Measurements from ENCODE around the gene PTPRG.

Gene PTPRG

GRCh38 chr3:61565569-61565968 is 4.2 kb downstream of the PTPRG start:
- H4K8ac ChIP-seq (ENCODE audit: low read depth, low read length) = no peak overlapping the region
- peaks cover 12% of the 10 kb centered on the region for H3K79me2 ChIP-seq (ENCODE audit: control insufficient read depth, insufficient read depth, low read length, poor library complexity)
- no peak overlapping the region for H4K91ac ChIP-seq (ENCODE audit: low read depth, low read length)

GRCh38 chr3:61568127-61568526 is 6.8 kb downstream of the PTPRG start:
- Histone ChIP-seq H3K4me3 (ENCODE audit: low read depth, low read length) (no peak overlapping the region), H3K4me1 (ENCODE audit: control insufficient read depth in 1 of 2, insufficient read depth in 2 of 2, low read length in 2 of 2) (peaks cover 11 to 15% of the 10 kb centered on the region in 2 experiments), H3K23ac (ENCODE audit: low read length) (no peak overlapping the region), H4K8ac (ENCODE audit: low read depth, low read length) (no peak overlapping the region), H4K91ac (ENCODE audit: low read depth, low read length) (no peak overlapping the region), H2BK120ac (ENCODE audit: insufficient read depth, low read length, poor library complexity) (no peak overlapping the region), H4K12ac (ENCODE audit: low read depth, low read length) (no peak overlapping the region), H3K4ac (ENCODE audit: low read depth, low read length) (no peak overlapping the region), H3K14ac (ENCODE audit: low read length) (no peak overlapping the region), H3K79me1 (ENCODE audit: low read length) (no peaks in the 10 kb centered on the region), H3K27ac (ENCODE audit: low read depth, low read length) (no peak overlapping the region), H2AFZ (ENCODE audit: insufficient read depth, low read length, poor library complexity) (no peak overlapping the region), H3K9me3 (ENCODE audit: insufficient read depth, low read depth, low read length) (no peaks in the 10 kb centered on the region), H3K36me3 (ENCODE audit: control insufficient read depth in 1 of 2, insufficient read depth in 2 of 2, low read length in 2 of 2) (no peaks in the 10 kb centered on the region), H3K9ac (ENCODE audit: low read length) (no peak overlapping the region), H3K18ac (ENCODE audit: low read length) (no peak overlapping the region), H3K27me3 (ENCODE audit: insufficient read depth, low read length) (no peaks in the 10 kb centered on the region), H2BK5ac (ENCODE audit: low read depth, low read length, poor library complexity) (no peak overlapping the region), H2AK5ac (ENCODE audit: low read length) (no peak overlapping the region), H3K79me2 (ENCODE audit: control insufficient read depth, insufficient read depth, low read length, poor library complexity) (peaks cover 2% of the 10 kb centered on the region), H2BK12ac (ENCODE audit: low read length) (no peak overlapping the region), H3K4me2 (ENCODE audit: low read length) (no peak overlapping the region)
- no peak for DNase-seq
- no CpG with 5 or more reads among the region's 1 CpG for WGBS (ENCODE audit: extremely low coverage, insufficient coverage, insufficient read length)

More at GRCh38 chr3:61565569-61565968, 4.2 kb downstream of the PTPRG start:
- Histone ChIP-seq H3K9ac (ENCODE audit: low read length) (no peak overlapping the region), H2BK120ac (ENCODE audit: insufficient read depth, low read length, poor library complexity) (no peak overlapping the region), H3K79me1 (ENCODE audit: low read length) (peaks cover 15% of the 10 kb centered on the region), H3K4me2 (ENCODE audit: low read length) (no peak overlapping the region), H2BK12ac (ENCODE audit: low read length) (no peak overlapping the region), H3K14ac (ENCODE audit: low read length) (no peak overlapping the region), H2BK5ac (ENCODE audit: low read depth, low read length, poor library complexity) (no peak overlapping the region), H3K4me1 (ENCODE audit: control insufficient read depth in 1 of 2, insufficient read depth in 2 of 2, low read length in 2 of 2) (peaks cover 14 to 20% of the 10 kb centered on the region in 2 experiments), H3K27ac (ENCODE audit: low read depth, low read length) (no peak overlapping the region), H3K36me3 (ENCODE audit: control insufficient read depth in 1 of 2, insufficient read depth in 2 of 2, low read length in 2 of 2) (no peaks in the 10 kb centered on the region), H2AK5ac (ENCODE audit: low read length) (no peak overlapping the region), H3K4me3 (ENCODE audit: low read depth, low read length) (no peak overlapping the region), H3K23ac (ENCODE audit: low read length) (no peak overlapping the region), H4K12ac (ENCODE audit: low read depth, low read length) (no peak overlapping the region), H3K18ac (ENCODE audit: low read length) (no peak overlapping the region), H2AFZ (ENCODE audit: insufficient read depth, low read length, poor library complexity) (no peak overlapping the region), H3K27me3 (ENCODE audit: insufficient read depth, low read length) (peaks cover 2% of the 10 kb centered on the region), H3K9me3 (ENCODE audit: insufficient read depth, low read depth, low read length) (no peaks in the 10 kb centered on the region), H3K4ac (ENCODE audit: low read depth, low read length) (no peak overlapping the region)
- WGBS (ENCODE audit: extremely low coverage, insufficient coverage, insufficient read length) = no CpG with 5 or more reads among the region's 4 CpGs
- no peak for DNase-seq

GRCh38 chr3:61569856-61570580 is 8.6 kb downstream of the PTPRG start:
- Histone ChIP-seq H2BK120ac (ENCODE audit: insufficient read depth, low read length, poor library complexity) (no peak overlapping the region), H3K4ac (ENCODE audit: low read depth, low read length) (no peak overlapping the region), H4K12ac (ENCODE audit: low read depth, low read length) (no peak overlapping the region), H2BK5ac (ENCODE audit: low read depth, low read length, poor library complexity) (no peak overlapping the region), H3K18ac (ENCODE audit: low read length) (no peak overlapping the region), H3K79me1 (ENCODE audit: low read length) (no peaks in the 10 kb centered on the region), H3K27ac (ENCODE audit: low read depth, low read length) (no peak overlapping the region), H2BK12ac (ENCODE audit: low read length) (no peak overlapping the region), H3K4me3 (ENCODE audit: low read depth, low read length) (no peak overlapping the region), H3K14ac (ENCODE audit: low read length) (no peak overlapping the region), H2AFZ (ENCODE audit: insufficient read depth, low read length, poor library complexity) (no peak overlapping the region), H3K4me1 (ENCODE audit: control insufficient read depth in 1 of 2, insufficient read depth in 2 of 2, low read length in 2 of 2) (no peaks in the 10 kb centered on the region), H3K9me3 (ENCODE audit: insufficient read depth, low read depth, low read length) (no peaks in the 10 kb centered on the region), H4K91ac (ENCODE audit: low read depth, low read length) (no peak overlapping the region), H4K8ac (ENCODE audit: low read depth, low read length) (no peak overlapping the region), H3K79me2 (ENCODE audit: control insufficient read depth, insufficient read depth, low read length, poor library complexity) (no peaks in the 10 kb centered on the region), H3K4me2 (ENCODE audit: low read length) (no peak overlapping the region), H3K23ac (ENCODE audit: low read length) (no peak overlapping the region), H3K36me3 (ENCODE audit: control insufficient read depth in 1 of 2, insufficient read depth in 2 of 2, low read length in 2 of 2) (no peaks in the 10 kb centered on the region), H3K9ac (ENCODE audit: low read length) (no peak overlapping the region), H3K27me3 (ENCODE audit: insufficient read depth, low read length) (no peaks in the 10 kb centered on the region), H2AK5ac (ENCODE audit: low read length) (no peak overlapping the region)
- DNase-seq = no peak
- no CpG with 5 or more reads among the region's 2 CpGs for WGBS (ENCODE audit: extremely low coverage, insufficient coverage, insufficient read length)

- Histone ChIP-seq H3K36me3 (ENCODE audit: control insufficient read depth in 1 of 2, insufficient read depth in 2 of 2, low read length in 2 of 2) (no peaks in the 10 kb centered on the region), H3K4me2 (ENCODE audit: low read length) (no peak overlapping the region), H3K9me3 (ENCODE audit: insufficient read depth, low read depth, low read length) (no peaks in the 10 kb centered on the region), H2AK5ac (ENCODE audit: low read length) (no peak overlapping the region), H3K27ac (ENCODE audit: low read depth, low read length) (no peak overlapping the region), H2AFZ (ENCODE audit: insufficient read depth, low read length, poor library complexity) (no peak overlapping the region), H3K79me2 (ENCODE audit: control insufficient read depth, insufficient read depth, low read length, poor library complexity) (no peaks in the 10 kb centered on the region), H3K4ac (ENCODE audit: low read depth, low read length) (no peak overlapping the region), H3K4me3 (ENCODE audit: low read depth, low read length) (no peak overlapping the region), H3K14ac (ENCODE audit: low read length) (no peak overlapping the region), H3K9ac (ENCODE audit: low read length) (no peak overlapping the region), H4K8ac (ENCODE audit: low read depth, low read length) (no peak overlapping the region), H4K12ac (ENCODE audit: low read depth, low read length) (no peak overlapping the region), H3K79me1 (ENCODE audit: low read length) (no peaks in the 10 kb centered on the region), H2BK12ac (ENCODE audit: low read length) (no peak overlapping the region), H3K23ac (ENCODE audit: low read length) (no peak overlapping the region), H3K4me1 (ENCODE audit: control insufficient read depth in 1 of 2, insufficient read depth in 2 of 2, low read length in 2 of 2) (no peaks in the 10 kb centered on the region), H3K27me3 (ENCODE audit: insufficient read depth, low read length) (no peaks in the 10 kb centered on the region), H2BK120ac (ENCODE audit: insufficient read depth, low read length, poor library complexity) (no peak overlapping the region), H2BK5ac (ENCODE audit: low read depth, low read length, poor library complexity) (no peak overlapping the region), H3K18ac (ENCODE audit: low read length) (no peak overlapping the region), H4K91ac (ENCODE audit: low read depth, low read length) (no peak overlapping the region)
- DNase-seq = no peak
- no CpG with 5 or more reads among the region's 5 CpGs for WGBS (ENCODE audit: extremely low coverage, insufficient coverage, insufficient read length)
Measured at GRCh38 chr3:61570813-61571212, 9.4 kb downstream of the PTPRG start.
